Mucosa of gallbladder (tissue), 1 donor: ENCODE measurements around the gene AMN1. TPM values are rescaled to one million over a fixed set of nuclear protein-coding genes. Genes with fewer than 3 reads are reported as not detected.

ENCODE experiments used
- DNase-seq: peaks from one replicate; pipeline ENCODE4 v3.0.0-alpha.2; 2020; ENCODE audit warnings: low spot score
- total RNA-seq: library from RNA; stranded (reverse); gene quantifications from one replicate; pipeline ENCODE4 v1.2.1, GENCODE V29; 2021
- donor health status: DM: no; HTN: no; CAD: no.

Gene AMN1
- total RNA-seq, 1 donor from 2014 or later: 8.9 TPM

DNA sequence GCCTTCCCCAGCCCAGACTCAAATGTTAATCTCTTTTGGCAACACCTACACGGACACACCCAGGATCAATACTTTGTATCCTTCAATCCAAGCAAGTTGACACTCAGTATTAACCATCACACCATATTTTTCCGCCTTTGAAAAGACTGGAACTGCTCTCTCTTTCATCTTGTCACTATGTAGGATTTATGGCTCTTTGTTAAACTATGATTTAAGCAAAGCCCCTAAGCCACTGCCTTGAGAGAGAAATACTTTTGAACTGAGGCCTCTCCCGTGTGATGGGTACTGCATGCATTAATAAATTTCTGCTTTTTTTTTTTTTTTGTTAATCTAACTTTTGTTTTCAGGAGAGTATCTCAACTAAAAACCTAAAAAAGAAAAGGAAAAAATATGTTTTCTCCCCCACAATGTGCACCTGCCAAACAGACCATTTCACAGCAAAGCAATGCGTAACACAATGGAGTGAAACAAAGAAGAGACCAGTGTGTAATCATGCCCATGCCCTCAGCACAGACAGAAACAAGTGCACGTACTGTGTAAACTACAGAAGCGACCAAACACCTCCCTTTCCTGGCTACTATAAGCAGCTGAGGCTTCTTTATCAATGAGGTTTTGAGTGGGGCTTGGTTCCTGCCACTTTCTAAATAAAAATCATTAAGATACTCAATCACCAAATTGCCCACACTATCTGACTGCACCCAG, 97.6 kb downstream of the AMN1 start:
- no peak for DNase-seq

GRCh38 chr12:31629756-31630732, 98.8 kb downstream of the AMN1 start:
- no peak for DNase-seq

- DNase-seq: no peak
Observed at GRCh38 chr12:31627456-31628054, 101.3 kb downstream of the AMN1 start.

- DNase-seq: no peak
Observed at GRCh38 chr12:31626270-31626995, 102.4 kb downstream of the AMN1 start.

DNA sequence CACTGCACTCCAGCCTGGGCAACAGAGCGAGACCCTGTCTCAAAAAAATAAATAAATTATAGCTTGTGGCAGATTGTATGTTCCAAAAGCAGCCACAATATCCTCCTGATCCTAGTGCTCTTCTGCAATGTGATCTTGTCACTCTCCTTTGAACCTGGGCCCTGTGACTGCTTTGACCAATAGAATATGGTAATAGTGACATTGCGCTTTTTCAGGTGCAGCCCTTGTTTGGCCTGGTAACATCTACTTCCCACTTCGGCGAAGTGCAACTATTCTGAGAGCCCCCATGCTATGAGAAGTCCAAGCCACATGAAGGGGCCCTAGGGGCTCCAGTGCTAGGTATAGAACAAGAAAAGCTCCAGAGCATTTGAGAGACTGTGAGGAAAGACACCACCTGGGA, 106.8 kb downstream of the AMN1 start:
- no peak for DNase-seq

Other genes with a start within 250 kb of the AMN1 start
- gene DENND5B, start 137.9 kb downstream of the AMN1 start, total RNA-seq: 13.7 TPM
- 6.4 TPM for gene ETFBKMT, start 69.3 kb downstream of the AMN1 start, total RNA-seq
- 66.1 TPM for gene RESF1, start 230.4 kb upstream of the AMN1 start, total RNA-seq